22Rv1 (cell line): ENCODE data around the gene TTC12.

Experiments used
- CTCF ChIP-seq: fragments of 450-650 bp; IDR thresholded peaks from 2 replicates; pipeline ENCODE4 v1.5.1; 2017; ENCODE audit warnings: mild to moderate bottlenecking
- ZFX ChIP-seq: fragments of 450-650 bp; IDR thresholded peaks from 2 replicates; pipeline ENCODE4 v1.6.1; 2017; ENCODE audit warnings: antibody characterized with exemption, borderline replicate concordance

GRCh38 chr11:113392236-113392921 lies 78.0 kb downstream of the TTC12 start:
- TF ChIP-seq CTCF, result no peak
- TF ChIP-seq ZFX, result no peak
